Thyroid gland (tissue), 4 donors: Measurements from ENCODE around the gene PCGF3.

Source experiments
- CTCF ChIP-seq, 6 experiments: fragments of 200-600 bp in 3 of 6; fragments of 450-650 bp in 3 of 6; sonication (generic) in 3 of 6; IDR thresholded peaks; one replicate each; pipeline ENCODE4 v1.5.1; 2016 to 2019; ENCODE audit warnings: antibody characterized with exemption in 6 of 6, mild to moderate bottlenecking in 2 of 6, inconsistent platforms in 1 of 6, moderate library complexity in 1 of 6
- POLR2A ChIP-seq, 2 donors: fragments of 450-650 bp; IDR thresholded peaks; one replicate each; pipeline ENCODE4 v1.6.1; 2017; ENCODE audit warnings: antibody characterized with exemption in 2 of 2, mild to moderate bottlenecking in 2 of 2, moderate library complexity in 1 of 2

- TF ChIP-seq CTCF (IDR thresholded peaks at IDR 0.05) (no peak), POLR2A (IDR thresholded peaks at IDR 0.05) (no peak)
These were observed 42.6 kb upstream of the PCGF3 start for GRCh38 chr4:663046-663437.
